Activated CD4-positive, alpha-beta T cell treated with anti-CD3 and anti-CD28 coated beads, Interleukin-2, amount 50 U/mL, for 24 hours (primary cell): ENCODE measurements around the gene OR2V2.

Experiments
- DNase-seq, 2 donors: peaks; one replicate each; pipeline ENCODE4 v3.0.0-alpha.2; 2020; ENCODE audit warnings: low read depth in 1 of 2, low spot score in 1 of 2

Gene OR2V2

GRCh38 chr5:181189962-181190710 lies 42.8 kb downstream of the OR2V2 start:
- peak in 1 of 2 donors; percentile 38 for DNase-seq

GRCh38 chr5:181190711-181191525 lies 43.5 kb downstream of the OR2V2 start:
- DNase-seq, result peak in 1 of 2 donors; percentile 23

- DNase-seq, result peak; percentile 91 to 100
Observed at GRCh38 chr5:181191526-181192336, 44.3 kb downstream of the OR2V2 start.

GRCh38 chr5:181192337-181193046 lies 45.1 kb downstream of the OR2V2 start:
- no peak for DNase-seq

GRCh38 chr5:181193656-181194055 lies 46.3 kb downstream of the OR2V2 start:
- no peak for DNase-seq

GRCh38 chr5:181194489-181195248 lies 47.3 kb downstream of the OR2V2 start:
- no peak for DNase-seq

- DNase-seq, result no peak
Observed at GRCh38 chr5:181195249-181195761, 47.9 kb downstream of the OR2V2 start.

- no peak for DNase-seq
Observed at GRCh38 chr5:181197326-181197951, 50.1 kb downstream of the OR2V2 start.

GRCh38 chr5:181198106-181198685 lies 50.8 kb downstream of the OR2V2 start:
- no peak for DNase-seq

- DNase-seq, result no peak
Observed at GRCh38 chr5:181198905-181199519, 51.6 kb downstream of the OR2V2 start.

- no peak for DNase-seq
Observed at GRCh38 chr5:181199881-181200638, 52.7 kb downstream of the OR2V2 start.

GRCh38 chr5:181200816-181201215 lies 53.4 kb downstream of the OR2V2 start:
- no peak for DNase-seq

- DNase-seq, result no peak
Observed at GRCh38 chr5:181203093-181203711, 55.8 kb downstream of the OR2V2 start.

GRCh38 chr5:181203777-181204112 lies 56.4 kb downstream of the OR2V2 start:
- no peak for DNase-seq

GRCh38 chr5:181204113-181204825 lies 56.9 kb downstream of the OR2V2 start:
- no peak for DNase-seq

GRCh38 chr5:181204826-181205760 lies 57.7 kb downstream of the OR2V2 start, which contains the start of gene TRIM7:
TSS of gene TRIM7 (minus strand) at chr5:181205196. CDS start at chr5:181205110, 86 bp downstream.
- no peak for DNase-seq
